ENCODE results near the gene TMEM106B. TPM values are rescaled to one million over a fixed set of nuclear protein-coding genes. Genes with fewer than 3 reads are reported as not detected.

Gene TMEM106B
- total and polyA plus RNA-seq, 2 of the 8 experiments (the other 6 are each of a cell fraction or from before 2014, with no cell fraction given) = 16.0 to 29.1 TPM

DNA sequence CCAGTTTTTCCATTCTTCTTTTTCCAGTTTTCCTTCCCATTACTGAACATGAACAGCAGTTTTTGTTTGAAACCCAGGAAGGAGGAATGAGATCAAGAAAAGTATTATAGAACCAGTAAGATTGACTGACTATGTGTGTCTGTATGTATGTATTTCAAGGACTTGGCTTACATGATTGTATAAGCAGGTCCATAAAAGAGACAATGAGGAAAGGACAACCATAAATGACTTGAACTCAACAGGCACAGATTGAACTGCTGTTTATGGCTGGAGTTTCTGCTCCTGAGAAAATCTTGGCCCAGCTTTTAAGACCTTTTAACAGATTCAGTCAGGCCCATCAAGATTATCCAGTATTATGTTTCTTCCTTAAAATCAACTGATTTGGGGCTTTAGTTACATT is 39.1 kb downstream of the TMEM106B start:
- DNase-seq (ENCODE audit: low read depth in 1 of 2, low spot score in 2 of 2) (no peak), FAIRE-seq (no peak)
- H4K8ac ChIP-seq (ENCODE audit: extremely low read depth, insufficient read depth, low read length) = no peak overlapping the region
- no peak overlapping the region for H3K9ac ChIP-seq (replicated peaks in 1 of 4; ENCODE audit: extremely low read depth in 1 of 4, low read depth in 3 of 4, low read length in 3 of 4)
- no peaks in the 10 kb centered on the region for H3K9me3 ChIP-seq (ENCODE audit: insufficient read depth in 2 of 2, low read depth in 1 of 2, low read length in 1 of 2)
- H3K4me2 ChIP-seq (ENCODE audit: insufficient read depth in 1 of 2, low read depth in 2 of 2, low read length in 2 of 2) = no peak overlapping the region
- no peaks in the 10 kb centered on the region for H3K4me1 ChIP-seq (replicated peaks in 1 of 4; ENCODE audit: control insufficient read depth in 3 of 4, insufficient read depth in 4 of 4, low read length in 3 of 4)
- TF ChIP-seq SP4 (IDR thresholded peaks at IDR 0.05; ENCODE audit: low read length) = no peak
- no peak for TF ChIP-seq BCL11A (IDR thresholded peaks at IDR 0.05; ENCODE audit: low read depth in 2 of 2, low read length in 2 of 2)
- TF ChIP-seq JUN (IDR thresholded peaks at IDR 0.05; ENCODE audit: low read depth, low read length) = no peak
- TF ChIP-seq JUND (IDR thresholded peaks at IDR 0.05; ENCODE audit: low read length) = no peak
- TF ChIP-seq MAFK (IDR thresholded peaks at IDR 0.05; ENCODE audit: low read depth, low read length) = no peak
- TF ChIP-seq POLR2AphosphoS5 (IDR thresholded peaks at IDR 0.05; ENCODE audit: low read depth, low read length) = no peak
- TF ChIP-seq BRCA1 (IDR thresholded peaks at IDR 0.05; ENCODE audit: low read depth, low read length) = no peak
- no peak for TF ChIP-seq PHF8 (conservative IDR thresholded peaks at IDR 0.05; ENCODE audit: low read depth, low read length)
- no peak for TF ChIP-seq RNF2 (IDR thresholded peaks at IDR 0.05; ENCODE audit: borderline replicate concordance, low read depth, low read length, missing control alignments, poor library complexity, severe bottlenecking)
- no peak for TF ChIP-seq HDAC2 (IDR thresholded peaks at IDR 0.05; ENCODE audit: borderline replicate concordance in 1 of 2, low read depth in 2 of 2, low read length in 2 of 2)
- TF ChIP-seq TBP (IDR thresholded peaks at IDR 0.05; ENCODE audit: low read depth, low read length) = no peak
- H3K4ac ChIP-seq (replicated peaks; ENCODE audit: insufficient read length, low read depth, low read length) = no peak overlapping the region
- no peaks in the 10 kb centered on the region for H3K23me2 ChIP-seq (ENCODE audit: low read depth, low read length)
- H3K14ac ChIP-seq (ENCODE audit: insufficient read length) = no peak overlapping the region
- H3K23ac ChIP-seq (ENCODE audit: insufficient read length) = no peak overlapping the region
- no peak overlapping the region for H2BK120ac ChIP-seq (replicated peaks; ENCODE audit: low read depth, low read length)
- no peaks in the 10 kb centered on the region for H3K27me3 ChIP-seq (replicated peaks in 1 of 4; ENCODE audit: control insufficient read depth in 3 of 4, extremely low read depth in 1 of 4, insufficient read depth in 3 of 4, low read length in 3 of 4)
- H3K18ac ChIP-seq (ENCODE audit: extremely low read depth, low read length) = no peak overlapping the region
- H2BK20ac ChIP-seq (ENCODE audit: low read length) = no peak overlapping the region
- no peaks in the 10 kb centered on the region for H3K79me2 ChIP-seq (ENCODE audit: control insufficient read depth in 1 of 2, insufficient read depth in 2 of 2, low read length in 2 of 2)
- H2BK12ac ChIP-seq (ENCODE audit: low read depth, low read length) = no peak overlapping the region
- POLR2A ChIA-PET (ENCODE audit: partially characterized antibody) = no interaction called here
- no peak overlapping the region for H2AK5ac ChIP-seq (ENCODE audit: low read depth, low read length)
- H2BK15ac ChIP-seq (ENCODE audit: low read length) = no peak overlapping the region
- H3K36me3 ChIP-seq (ENCODE audit: control insufficient read depth in 2 of 4, insufficient read depth in 4 of 4, low read length in 3 of 4) = no peaks in the 10 kb centered on the region
- H2BK5ac ChIP-seq (ENCODE audit: low read depth, low read length) = no peak overlapping the region
- CTCF ChIA-PET (ENCODE audit: partially characterized antibody) = no interaction called here
- no peaks in the 10 kb centered on the region for H3K79me1 ChIP-seq (ENCODE audit: low read depth, low read length)
- no peak overlapping the region for H3K56ac ChIP-seq (replicated peaks; ENCODE audit: insufficient read length, low read depth, low read length)
- no peak overlapping the region for H3K4me3 ChIP-seq (ENCODE audit: extremely low read depth in 1 of 4, insufficient read depth in 2 of 4, low read depth in 3 of 4, low read length in 4 of 4)
- no peak overlapping the region for H4K91ac ChIP-seq (replicated peaks; ENCODE audit: insufficient read length, low read length)
- no peak overlapping the region for H2AFZ ChIP-seq (ENCODE audit: low read length)
- H4K5ac ChIP-seq (ENCODE audit: insufficient read length, low read depth, low read length) = no peak overlapping the region
- H3K27ac ChIP-seq (ENCODE audit: low read depth, low read length) = no peak overlapping the region
- no peaks in the 10 kb centered on the region for H4K20me1 ChIP-seq (replicated peaks in 1 of 2; ENCODE audit: control insufficient read depth in 1 of 2, insufficient read depth in 2 of 2, low read length in 2 of 2)

Measured in H1 (cell line).